ENCODE data around the gene SNX18.

The SNX18 gene, protein sequence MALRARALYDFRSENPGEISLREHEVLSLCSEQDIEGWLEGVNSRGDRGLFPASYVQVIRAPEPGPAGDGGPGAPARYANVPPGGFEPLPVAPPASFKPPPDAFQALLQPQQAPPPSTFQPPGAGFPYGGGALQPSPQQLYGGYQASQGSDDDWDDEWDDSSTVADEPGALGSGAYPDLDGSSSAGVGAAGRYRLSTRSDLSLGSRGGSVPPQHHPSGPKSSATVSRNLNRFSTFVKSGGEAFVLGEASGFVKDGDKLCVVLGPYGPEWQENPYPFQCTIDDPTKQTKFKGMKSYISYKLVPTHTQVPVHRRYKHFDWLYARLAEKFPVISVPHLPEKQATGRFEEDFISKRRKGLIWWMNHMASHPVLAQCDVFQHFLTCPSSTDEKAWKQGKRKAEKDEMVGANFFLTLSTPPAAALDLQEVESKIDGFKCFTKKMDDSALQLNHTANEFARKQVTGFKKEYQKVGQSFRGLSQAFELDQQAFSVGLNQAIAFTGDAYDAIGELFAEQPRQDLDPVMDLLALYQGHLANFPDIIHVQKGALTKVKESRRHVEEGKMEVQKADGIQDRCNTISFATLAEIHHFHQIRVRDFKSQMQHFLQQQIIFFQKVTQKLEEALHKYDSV

DNA sequence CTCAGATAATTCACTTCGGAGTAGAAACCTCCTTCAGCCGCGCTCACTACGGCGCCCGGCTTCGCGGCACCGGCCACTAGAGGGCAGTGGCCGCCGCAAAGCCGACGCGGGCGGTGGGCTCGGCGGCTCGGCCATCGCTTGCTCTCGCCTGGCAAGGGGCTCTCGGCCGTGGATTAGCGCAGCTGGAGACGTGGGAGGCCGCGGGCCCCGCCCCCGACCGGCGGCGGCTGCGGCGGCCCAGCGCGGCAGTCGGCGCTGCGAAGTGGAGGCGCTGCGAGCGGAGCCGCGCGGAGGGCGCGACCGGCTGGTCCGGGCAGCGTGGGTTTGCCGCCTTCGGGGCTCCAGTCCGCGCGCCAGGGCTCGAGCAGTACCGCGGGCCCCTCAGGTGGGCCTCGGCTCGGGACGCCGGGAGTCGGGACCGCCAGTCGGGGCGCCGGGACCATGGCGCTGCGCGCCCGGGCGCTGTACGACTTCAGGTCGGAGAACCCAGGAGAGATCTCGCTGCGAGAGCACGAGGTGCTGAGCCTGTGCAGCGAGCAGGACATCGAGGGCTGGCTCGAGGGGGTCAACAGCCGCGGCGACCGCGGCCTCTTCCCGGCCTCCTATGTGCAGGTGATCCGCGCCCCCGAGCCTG lies at the start of gene SNX18:
Gene SNX18, plus strand, starts transcription at position 248 of the 634 bp plus-strand sequence. Its CDS starts 194 bp downstream, at position 442.
- H3K4me2 ChIP-seq: peak within 1 kb of the TSS; percentile 82
- peak within 1 kb of the TSS; percentile 86 for H3K9ac ChIP-seq
- H3K36me3 ChIP-seq (ENCODE audit: insufficient read depth): no peaks in the 10 kb centered on the region
- peaks cover 57% of the 10 kb centered on the region for H3K4me1 ChIP-seq (ENCODE audit: low read depth, poor library complexity, severe bottlenecking)
- no peaks in the 10 kb centered on the region for H4K20me1 ChIP-seq (ENCODE audit: insufficient read depth)
- peak within 1 kb of the TSS; percentile 77 for H3K27ac ChIP-seq
- H2AFZ ChIP-seq (ENCODE audit: low read depth): peak within 1 kb of the TSS; percentile 90
- H3K79me2 ChIP-seq (ENCODE audit: insufficient read depth, low read depth): peaks cover 45% of the 10 kb centered on the region
- H3K27me3 ChIP-seq (ENCODE audit: insufficient read depth, low read depth): no peaks in the 10 kb centered on the region
- no peak within 1 kb of the TSS for H3K4me3 ChIP-seq (IDR thresholded peaks at IDR 0.05; ENCODE audit: insufficient read depth, low read depth, low read length)
- TF ChIP-seq, protein P1, sequence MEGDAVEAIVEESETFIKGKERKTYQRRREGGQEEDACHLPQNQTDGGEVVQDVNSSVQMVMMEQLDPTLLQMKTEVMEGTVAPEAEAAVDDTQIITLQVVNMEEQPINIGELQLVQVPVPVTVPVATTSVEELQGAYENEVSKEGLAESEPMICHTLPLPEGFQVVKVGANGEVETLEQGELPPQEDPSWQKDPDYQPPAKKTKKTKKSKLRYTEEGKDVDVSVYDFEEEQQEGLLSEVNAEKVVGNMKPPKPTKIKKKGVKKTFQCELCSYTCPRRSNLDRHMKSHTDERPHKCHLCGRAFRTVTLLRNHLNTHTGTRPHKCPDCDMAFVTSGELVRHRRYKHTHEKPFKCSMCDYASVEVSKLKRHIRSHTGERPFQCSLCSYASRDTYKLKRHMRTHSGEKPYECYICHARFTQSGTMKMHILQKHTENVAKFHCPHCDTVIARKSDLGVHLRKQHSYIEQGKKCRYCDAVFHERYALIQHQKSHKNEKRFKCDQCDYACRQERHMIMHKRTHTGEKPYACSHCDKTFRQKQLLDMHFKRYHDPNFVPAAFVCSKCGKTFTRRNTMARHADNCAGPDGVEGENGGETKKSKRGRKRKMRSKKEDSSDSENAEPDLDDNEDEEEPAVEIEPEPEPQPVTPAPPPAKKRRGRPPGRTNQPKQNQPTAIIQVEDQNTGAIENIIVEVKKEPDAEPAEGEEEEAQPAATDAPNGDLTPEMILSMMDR (conservative IDR thresholded peaks at IDR 0.05; ENCODE audit: low read depth, low read length): peak; percentile 85

DNA sequence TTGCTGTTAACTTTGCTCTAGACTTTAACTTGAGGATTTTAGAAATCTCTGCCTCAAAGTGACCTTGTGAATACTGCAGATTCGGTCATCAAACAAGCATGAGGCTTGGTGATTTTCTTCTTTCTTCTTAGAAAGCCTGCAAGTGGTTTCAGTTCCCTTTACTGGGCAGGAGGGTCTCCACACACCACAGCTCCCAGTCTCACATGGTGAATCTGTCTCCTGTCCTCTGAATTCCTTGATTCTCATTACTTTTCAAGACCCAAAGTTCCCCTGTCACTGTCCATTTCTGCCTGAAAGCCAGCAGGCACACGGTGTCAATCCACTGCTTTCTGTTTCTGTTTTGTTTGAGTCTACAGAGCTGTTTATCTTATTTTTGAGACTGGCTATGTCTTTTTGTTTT lies 47.9 kb upstream of the SNX18 start:
- TF ChIP-seq, protein P1 (conservative IDR thresholded peaks at IDR 0.05; ENCODE audit: low read depth, low read length): no peak
- Histone ChIP-seq H3K79me2 (ENCODE audit: insufficient read depth, low read depth) (no peaks in the 10 kb centered on the region), H4K20me1 (ENCODE audit: insufficient read depth) (no peaks in the 10 kb centered on the region), H3K36me3 (ENCODE audit: insufficient read depth) (no peaks in the 10 kb centered on the region), H3K4me1 (ENCODE audit: low read depth, poor library complexity, severe bottlenecking) (peaks cover 28% of the 10 kb centered on the region), H3K9ac (peak overlapping the region; percentile 80), H3K27ac (peak overlapping the region; percentile 65), H3K4me3 (IDR thresholded peaks at IDR 0.05; ENCODE audit: insufficient read depth, low read depth, low read length) (no peak overlapping the region), H2AFZ (ENCODE audit: low read depth) (peak overlapping the region; percentile 91), H3K4me2 (peak overlapping the region; percentile 96), H3K27me3 (ENCODE audit: insufficient read depth, low read depth) (no peaks in the 10 kb centered on the region)

DNA sequence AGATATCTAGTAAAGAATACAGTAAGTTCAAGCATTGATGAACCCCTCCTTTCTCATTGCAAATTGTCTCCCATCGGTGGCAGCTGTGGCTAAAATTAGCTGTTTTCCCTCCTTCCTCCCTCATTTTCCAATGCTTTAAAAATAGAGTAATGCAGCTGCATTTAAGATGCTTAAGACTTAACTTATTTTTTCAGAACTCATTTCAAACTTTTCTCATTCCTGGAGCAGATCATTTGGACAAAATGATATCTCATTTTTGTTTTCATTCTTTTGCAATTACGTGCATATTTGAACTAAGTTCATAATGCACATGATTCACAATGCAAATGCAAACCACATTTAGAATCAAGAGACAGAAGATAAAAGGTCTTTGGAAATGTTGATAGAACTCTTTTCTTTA lies 47.4 kb upstream of the SNX18 start:
- peak overlapping the region; percentile 80 for H3K9ac ChIP-seq
- H3K36me3 ChIP-seq (ENCODE audit: insufficient read depth): no peaks in the 10 kb centered on the region
- H3K79me2 ChIP-seq (ENCODE audit: insufficient read depth, low read depth): no peaks in the 10 kb centered on the region
- peak overlapping the region; percentile 96 for H3K4me2 ChIP-seq
- no peaks in the 10 kb centered on the region for H4K20me1 ChIP-seq (ENCODE audit: insufficient read depth)
- H3K4me3 ChIP-seq (IDR thresholded peaks at IDR 0.05; ENCODE audit: insufficient read depth, low read depth, low read length): no peak overlapping the region
- peaks cover 28% of the 10 kb centered on the region for H3K4me1 ChIP-seq (ENCODE audit: low read depth, poor library complexity, severe bottlenecking)
- peak overlapping the region; percentile 91 for H2AFZ ChIP-seq (ENCODE audit: low read depth)
- TF ChIP-seq, protein P1 (conservative IDR thresholded peaks at IDR 0.05; ENCODE audit: low read depth, low read length): no peak
- H3K27ac ChIP-seq: peak overlapping the region; percentile 65
- no peaks in the 10 kb centered on the region for H3K27me3 ChIP-seq (ENCODE audit: insufficient read depth, low read depth)

DNA sequence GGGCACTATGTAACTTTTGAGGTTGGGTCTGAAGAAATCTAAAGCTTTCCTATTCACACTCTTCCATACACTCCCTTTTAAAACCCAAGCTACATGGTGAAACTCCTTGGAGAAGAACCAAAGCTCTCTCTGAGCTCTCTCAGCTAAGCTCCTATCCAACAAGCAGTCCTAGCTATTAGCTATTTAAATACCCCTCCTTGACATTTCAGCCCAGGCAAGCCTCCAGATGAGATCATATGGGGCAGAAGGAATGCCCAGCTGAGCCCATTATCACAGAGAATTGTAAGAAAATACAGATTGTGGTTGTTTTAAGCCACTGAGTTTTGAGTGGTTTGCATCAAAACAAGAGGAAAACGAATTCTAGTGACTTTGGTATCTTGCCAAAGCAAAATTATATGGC lies 46.9 kb upstream of the SNX18 start:
- Histone ChIP-seq H3K4me3 (IDR thresholded peaks at IDR 0.05; ENCODE audit: insufficient read depth, low read depth, low read length) (no peak overlapping the region), H3K27ac (no peak overlapping the region), H2AFZ (ENCODE audit: low read depth) (no peak overlapping the region), H4K20me1 (ENCODE audit: insufficient read depth) (no peaks in the 10 kb centered on the region), H3K79me2 (ENCODE audit: insufficient read depth, low read depth) (no peaks in the 10 kb centered on the region), H3K4me2 (no peak overlapping the region; the same call in 1 of the 2 replicates), H3K36me3 (ENCODE audit: insufficient read depth) (no peaks in the 10 kb centered on the region), H3K4me1 (ENCODE audit: low read depth, poor library complexity, severe bottlenecking) (peaks cover 28% of the 10 kb centered on the region), H3K9ac (no peak overlapping the region), H3K27me3 (ENCODE audit: insufficient read depth, low read depth) (no peaks in the 10 kb centered on the region)
- TF ChIP-seq, protein P1 (conservative IDR thresholded peaks at IDR 0.05; ENCODE audit: low read depth, low read length): no peak
